HG03439 (cell line): ENCODE results near the gene DLG5.

ENCODE experiments used
- ATAC-seq: cut with Tn5 transposase; IDR thresholded peaks from one replicate; pipeline ENCODE4 v1.9.1; 2021; ENCODE audit warnings: mild to moderate bottlenecking, moderate library complexity; ENCODE audit not compliant: unreplicated experiment

The DLG5 gene

GRCh38 chr10:77892021-77892739 is 34.4 kb downstream of the DLG5 start:
- ATAC-seq: no peak

- ATAC-seq: no peak
Measured at GRCh38 chr10:77890097-77890496, 36.5 kb downstream of the DLG5 start.

- ATAC-seq: no peak
Measured at GRCh38 chr10:77889277-77889903, 37.2 kb downstream of the DLG5 start.

GRCh38 chr10:77888356-77888703 is 38.2 kb downstream of the DLG5 start:
- ATAC-seq: no peak

DNA sequence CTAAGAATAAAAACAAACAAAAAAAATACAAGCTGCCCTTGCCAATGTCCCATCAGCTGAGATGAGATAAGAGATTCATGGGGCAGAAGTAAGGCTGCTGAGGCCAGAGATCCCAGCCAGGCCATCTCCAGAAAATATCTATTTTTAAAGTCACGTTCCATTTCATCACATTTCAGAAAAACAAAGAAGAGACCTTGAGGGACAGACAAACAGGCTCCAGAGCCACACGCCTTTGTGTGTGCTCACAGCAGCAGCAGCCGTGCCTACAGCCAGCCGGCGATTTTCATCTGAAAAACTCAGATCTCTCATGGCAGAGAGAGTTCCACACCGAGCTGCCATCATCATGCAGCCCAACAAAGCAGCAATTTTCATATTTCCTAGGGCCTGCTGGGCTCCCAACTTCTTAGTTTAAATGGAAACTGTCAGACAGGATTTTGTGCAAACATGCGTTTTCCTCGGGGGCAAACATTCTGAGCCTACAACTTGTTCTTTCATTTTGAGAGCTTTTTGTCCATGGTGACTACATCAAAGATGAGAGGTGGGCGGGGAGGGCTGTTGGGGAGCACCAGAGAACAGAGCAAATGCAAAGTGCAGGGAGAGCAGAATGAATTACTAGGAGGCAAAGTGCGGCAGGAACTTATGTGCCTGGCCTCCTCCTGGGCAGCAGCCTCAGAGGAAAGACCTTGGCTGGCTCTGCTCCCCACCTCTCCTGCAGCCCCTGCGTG is 38.8 kb downstream of the DLG5 start:
- ATAC-seq: no peak

DNA sequence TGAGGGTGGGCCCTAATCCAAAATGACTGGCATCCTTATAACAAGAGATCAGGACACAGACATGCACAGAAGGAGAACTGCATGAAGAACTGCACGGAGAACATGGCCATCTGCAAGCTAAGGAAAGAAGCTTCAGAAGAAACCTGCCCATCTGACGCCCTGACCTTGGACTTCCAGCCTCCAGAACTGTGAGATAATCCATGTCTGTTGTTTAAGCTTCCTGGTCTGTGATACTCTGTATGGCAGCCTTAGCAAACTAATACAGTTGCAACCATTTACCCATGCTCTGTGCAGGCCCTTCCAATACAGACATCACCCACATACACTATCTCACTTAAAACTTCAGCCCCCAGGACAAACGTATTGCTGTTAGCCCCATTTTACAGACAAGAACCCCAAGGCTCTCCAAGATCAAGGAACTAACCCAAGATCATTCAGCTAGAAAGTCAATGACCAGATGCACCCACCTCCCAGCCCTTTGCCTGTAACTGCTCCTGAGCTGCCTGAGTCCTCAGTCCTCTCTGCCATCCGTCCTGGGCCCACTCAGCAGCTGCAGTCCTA is 39.7 kb downstream of the DLG5 start:
- no peak for ATAC-seq

- ATAC-seq: no peak
Measured at GRCh38 chr10:77884181-77884580, 42.4 kb downstream of the DLG5 start.

DNA sequence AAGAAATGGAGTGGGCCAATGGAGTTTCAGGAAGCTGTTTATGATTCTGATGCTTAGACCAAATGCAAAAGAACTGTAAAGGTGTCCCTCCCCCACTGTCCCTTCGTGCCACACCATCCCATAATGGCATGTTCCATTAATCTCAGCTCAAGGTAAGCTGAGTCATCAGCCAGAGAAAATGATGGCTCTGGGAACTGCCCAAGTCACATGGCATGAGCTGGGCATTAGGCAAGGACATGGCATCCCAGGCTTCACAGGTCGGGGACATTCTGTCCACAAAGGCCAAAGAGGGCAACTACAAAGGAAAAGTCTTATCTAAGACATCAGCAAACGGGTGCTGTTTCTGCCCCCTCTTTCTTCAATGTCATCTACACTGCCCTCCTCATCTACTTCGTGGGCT is 44.9 kb downstream of the DLG5 start:
- no peak for ATAC-seq

- no peak for ATAC-seq
Measured at GRCh38 chr10:77881222-77881621, 45.3 kb downstream of the DLG5 start.

DNA sequence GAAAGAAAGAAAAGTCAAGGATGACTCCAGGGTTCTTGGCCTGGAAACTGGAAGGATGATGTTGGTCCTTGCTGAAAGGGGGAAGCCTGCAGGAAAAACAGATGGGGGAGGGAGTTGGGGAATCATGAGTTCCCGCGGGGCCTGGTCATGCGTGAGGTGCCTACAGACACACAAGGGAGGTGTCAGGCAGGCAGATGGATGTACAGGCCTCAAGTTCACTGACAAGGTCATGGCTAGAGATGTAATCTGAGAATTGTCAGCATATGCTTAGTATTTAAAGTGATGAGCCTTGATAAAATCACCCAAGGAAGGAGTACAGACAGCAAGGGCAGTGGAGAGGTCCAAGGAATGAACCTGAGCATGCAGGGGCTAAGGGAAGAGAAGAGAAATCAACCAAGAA is 46.8 kb downstream of the DLG5 start:
- ATAC-seq: no peak

DNA sequence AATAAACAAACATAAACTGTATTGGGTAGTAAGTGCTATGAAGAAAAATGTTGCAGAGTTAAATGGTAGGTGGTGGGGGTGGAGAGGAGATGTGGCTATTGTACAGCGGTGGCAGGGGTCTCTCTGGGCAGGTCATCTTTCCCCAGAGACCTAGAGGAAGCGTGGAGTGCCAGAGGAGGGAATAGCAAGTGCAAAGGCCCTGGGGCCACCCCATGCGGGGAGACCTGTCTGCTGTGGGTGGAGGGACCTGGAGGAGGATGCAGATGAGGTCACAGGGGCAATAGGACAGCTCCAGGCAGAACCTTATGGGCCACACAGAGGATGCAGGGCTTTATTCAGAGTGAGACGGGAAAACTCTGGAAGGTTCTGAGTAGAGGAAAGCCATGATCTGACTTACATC is 47.5 kb downstream of the DLG5 start:
- no peak for ATAC-seq

DNA sequence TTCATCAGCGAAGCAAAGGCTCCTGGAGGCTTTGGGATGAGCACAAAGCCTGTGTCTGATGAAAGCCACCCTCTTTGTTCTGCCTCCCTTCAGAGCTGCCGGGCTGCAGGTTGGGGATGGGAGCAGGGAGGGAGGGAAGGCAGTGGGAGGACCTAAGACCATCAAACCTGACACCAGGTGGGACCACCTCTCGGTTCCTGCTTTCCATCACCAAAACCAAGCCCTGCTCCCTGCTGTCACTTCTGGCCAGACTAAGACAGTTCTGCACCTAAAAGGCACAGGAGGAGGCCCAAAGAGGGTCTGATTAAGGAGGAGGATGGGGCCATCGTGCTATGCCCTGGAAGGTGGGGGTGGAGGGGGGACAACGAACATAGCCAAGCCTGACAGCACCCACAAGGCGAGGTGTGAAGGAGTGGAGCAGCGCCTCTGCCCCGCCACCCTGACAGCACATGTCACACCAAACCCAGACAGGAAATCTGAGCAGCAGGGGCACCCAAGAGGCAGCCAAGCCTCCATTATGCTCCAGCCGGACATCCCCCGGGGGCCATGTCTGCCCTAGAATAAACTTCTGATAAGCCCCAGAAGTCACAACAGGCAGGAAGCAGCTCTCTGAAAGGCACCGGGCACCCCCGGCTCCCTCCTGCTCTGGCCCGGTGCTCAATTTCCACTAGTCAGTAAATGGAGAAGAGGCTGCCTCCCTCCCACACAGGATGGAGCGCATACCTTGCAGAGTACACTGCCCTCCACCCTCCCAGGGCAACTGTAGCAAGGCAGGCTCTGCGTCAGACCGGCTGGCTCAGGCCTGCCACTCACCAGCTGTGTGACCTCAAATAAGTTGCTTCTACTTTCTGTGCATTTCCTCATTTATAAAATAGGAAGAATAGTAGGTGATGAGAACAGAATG is 48.9 kb downstream of the DLG5 start:
- ATAC-seq: peak; percentile 55

DNA sequence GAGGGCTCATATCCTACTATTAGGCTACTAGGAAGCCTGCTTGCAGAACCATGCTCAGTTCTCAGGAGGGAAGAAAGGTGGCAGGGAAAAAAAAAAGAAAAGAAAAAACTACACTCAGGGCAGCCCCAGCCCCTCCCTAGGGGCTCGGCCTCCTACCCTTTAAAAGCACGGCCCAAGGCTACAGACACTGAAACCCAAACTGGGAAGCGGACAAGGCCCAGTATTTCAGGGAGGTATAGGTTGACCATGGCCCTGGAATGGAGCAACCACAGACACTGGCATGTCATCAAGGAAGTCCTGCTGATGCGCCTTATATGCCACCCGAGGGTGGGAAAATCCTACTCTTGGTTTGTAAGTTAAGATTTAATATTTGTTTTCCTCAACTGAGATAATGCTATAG is 50.8 kb downstream of the DLG5 start:
- ATAC-seq: no peak

DNA sequence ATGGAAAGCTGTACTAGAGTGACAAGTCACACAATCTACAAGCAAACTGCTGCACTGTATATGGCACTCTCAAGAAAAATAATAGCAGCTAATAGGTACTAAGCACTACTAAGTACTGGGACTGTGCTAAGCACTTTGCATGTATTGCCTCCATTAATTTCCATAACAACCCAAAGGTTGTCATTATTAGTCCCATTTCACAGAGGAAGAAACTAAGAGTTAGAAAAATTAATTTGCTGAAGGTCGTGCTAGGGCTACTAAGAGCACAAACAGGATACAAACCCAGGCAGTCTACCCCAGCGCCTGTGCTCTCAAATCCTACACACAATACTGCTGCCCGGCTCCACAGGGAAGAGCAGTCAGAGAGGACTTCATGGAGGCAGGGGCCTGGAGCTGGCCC is 51.7 kb downstream of the DLG5 start:
- ATAC-seq: no peak

GRCh38 chr10:77873536-77874380 is 52.8 kb downstream of the DLG5 start:
- ATAC-seq: peak; percentile 75

GRCh38 chr10:77872947-77873535 is 53.5 kb downstream of the DLG5 start:
- no peak for ATAC-seq

DNA sequence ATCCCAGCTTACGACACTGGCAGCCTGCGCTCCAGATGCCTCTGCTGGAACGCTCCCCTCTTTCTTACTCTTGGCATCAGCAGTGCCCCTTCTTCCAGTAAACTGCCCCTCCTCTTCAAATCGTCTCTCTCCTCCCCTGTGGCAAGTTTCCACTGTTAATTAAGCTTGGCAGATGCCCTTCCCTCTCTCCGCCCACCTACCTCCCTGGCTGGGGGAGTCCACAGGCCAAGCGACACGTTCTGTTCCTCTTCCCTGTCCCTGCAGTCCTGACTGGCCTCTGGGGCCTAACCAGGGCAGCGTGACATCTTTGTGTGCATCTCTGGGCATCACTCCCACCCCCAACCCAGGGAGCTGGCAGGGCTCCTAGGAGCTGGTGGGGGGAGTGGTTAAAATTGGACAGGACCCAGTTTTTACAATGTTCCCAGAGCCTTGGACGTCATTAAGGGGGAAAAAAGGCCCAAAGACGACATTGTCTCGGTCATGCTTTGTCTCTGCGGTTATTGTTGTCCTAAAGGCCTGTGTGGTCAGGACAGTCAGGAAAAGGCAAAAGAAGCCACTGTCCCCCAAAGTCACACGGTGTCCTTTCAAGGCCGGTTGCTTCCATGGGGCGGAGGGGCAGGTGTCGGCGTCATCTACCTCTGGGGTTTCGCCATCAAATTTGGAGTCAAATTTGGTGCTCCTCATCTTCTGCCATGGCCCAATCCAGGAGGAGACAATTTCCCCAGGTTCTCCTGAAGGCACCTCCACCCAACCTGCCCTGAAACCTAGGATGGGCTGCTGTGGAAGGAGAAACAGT is 54.2 kb downstream of the DLG5 start:
- ATAC-seq: no peak

DNA sequence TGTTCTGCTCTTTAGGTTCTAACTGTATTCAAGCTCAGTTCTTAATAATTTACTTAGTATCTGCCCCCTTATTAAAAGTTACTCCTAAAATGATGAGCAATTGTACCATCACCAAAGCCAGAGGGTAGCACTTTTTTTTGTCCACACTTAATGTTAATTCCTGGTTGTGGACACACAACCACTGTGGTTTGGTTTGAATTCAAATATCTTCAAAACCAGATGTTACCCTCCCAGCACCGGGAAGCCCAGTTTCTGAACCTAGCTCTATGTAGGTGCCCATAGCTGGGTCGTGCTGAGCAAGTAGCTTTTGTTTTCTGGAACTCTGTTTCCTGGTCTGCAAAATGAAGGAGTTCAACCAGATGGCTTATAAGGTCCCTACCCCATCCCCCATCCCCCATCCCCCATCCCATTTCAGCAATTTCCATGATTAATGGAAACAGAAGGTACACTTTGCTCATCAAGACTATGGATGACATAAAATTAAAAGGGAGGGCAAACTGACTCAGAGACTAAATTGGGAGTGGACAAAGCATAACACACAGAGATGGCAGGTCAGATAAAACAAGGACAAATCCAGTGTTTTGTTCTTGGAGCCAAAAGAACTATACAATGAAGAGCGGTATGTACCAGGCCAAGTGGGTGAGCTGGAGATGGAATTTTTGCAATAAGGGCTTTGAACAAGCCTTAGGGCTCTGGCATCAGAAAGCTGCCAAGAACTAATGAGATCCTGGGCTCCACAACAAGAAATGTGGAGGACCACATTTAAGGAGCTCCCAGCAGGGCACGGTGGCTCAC is 56.7 kb downstream of the DLG5 start:
- ATAC-seq: no peak
